GM18502 (cell line): ENCODE results near the gene PPP1R2.
"Not testable (repeated sequence)": the region's sequence is repeated elsewhere in the genome, so short reads cannot be mapped to it uniquely, and the experiment has no call there.

Source experiments
- ATAC-seq: cut with Tn5 transposase; IDR thresholded peaks from one replicate; pipeline ENCODE4 v1.9.1; 2021; ENCODE audit warnings: mild to moderate bottlenecking; ENCODE audit not compliant: unreplicated experiment, poor library complexity

The PPP1R2 gene

GRCh38 chr3:195540511-195540910 is 2.6 kb downstream of the PPP1R2 start:
- no peak for ATAC-seq

GRCh38 chr3:195540027-195540426 is 3.1 kb downstream of the PPP1R2 start:
- no peak for ATAC-seq

GRCh38 chr3:195539479-195539878 is 3.6 kb downstream of the PPP1R2 start:
- ATAC-seq = no peak

- peak; percentile 43 for ATAC-seq
Observed at GRCh38 chr3:195537995-195538394, 5.1 kb downstream of the PPP1R2 start.

- no peak for ATAC-seq
Observed at GRCh38 chr3:195535293-195535692, 7.8 kb downstream of the PPP1R2 start.

- no peak for ATAC-seq
Observed at GRCh38 chr3:195532834-195533233, 10.3 kb downstream of the PPP1R2 start.

GRCh38 chr3:195532345-195532744 is 10.8 kb downstream of the PPP1R2 start:
- ATAC-seq = no peak

GRCh38 chr3:195531683-195532082 is 11.4 kb downstream of the PPP1R2 start:
- ATAC-seq = no peak

GRCh38 chr3:195526492-195526891 is 16.6 kb downstream of the PPP1R2 start:
- no peak for ATAC-seq

GRCh38 chr3:195524171-195524896 is 18.8 kb downstream of the PPP1R2 start:
- no peak for ATAC-seq

GRCh38 chr3:195522254-195523023 is 20.7 kb downstream of the PPP1R2 start:
- ATAC-seq = no peak

- no peak for ATAC-seq
Observed at GRCh38 chr3:195517030-195517429, 26.1 kb downstream of the PPP1R2 start.

GRCh38 chr3:195514610-195515235 is 28.4 kb downstream of the PPP1R2 start:
- ATAC-seq = not testable (repeated sequence)

- no peak for ATAC-seq
Observed at GRCh38 chr3:195512798-195513345, 30.3 kb downstream of the PPP1R2 start.

- no peak for ATAC-seq
Observed at GRCh38 chr3:195511136-195511535, 32.0 kb downstream of the PPP1R2 start.

GRCh38 chr3:195508185-195508584 is 34.9 kb downstream of the PPP1R2 start:
- ATAC-seq = no peak

- ATAC-seq = no peak
Observed at GRCh38 chr3:195475614-195476013, 67.5 kb downstream of the PPP1R2 start.

GRCh38 chr3:195475116-195475515 is 68.0 kb downstream of the PPP1R2 start:
- not testable (repeated sequence) for ATAC-seq

- no peak for ATAC-seq
Observed at GRCh38 chr3:195468841-195469240, 74.3 kb downstream of the PPP1R2 start.

GRCh38 chr3:195468391-195468776 is 74.7 kb downstream of the PPP1R2 start:
- ATAC-seq = no peak
